Right ventricle myocardium superior (tissue), 1 donor: ENCODE data around the gene INKA1. TPM values are rescaled to one million over a fixed set of nuclear protein-coding genes. Genes with fewer than 3 reads are reported as not detected.
"Not testable (repeated sequence)": the region's sequence is repeated elsewhere in the genome, so short reads cannot be mapped to it uniquely, and the experiment has no call there.

Experiments
- ATAC-seq: fragments of 200-7000 bp; cut with Tn5 transposase; one replicate; pipeline ENCODE4 v1.9.1; 2020; ENCODE audit warnings: mild to moderate bottlenecking; ENCODE audit not compliant: poor library complexity
- DNase-seq: peaks from one replicate; pipeline ENCODE4 v3.0.0-alpha.2; 2020
- intact Hi-C: fragments of 100-400 bp; cut with DNase I; formaldehyde crosslinking; loops from one replicate; pipeline ENCODE4 v1.11.2; 2022
- long read RNA-seq: library from polyadenylated mRNA; unstranded; transcript quantifications from one replicate; pipeline ENCODE4 v2.0.0, GENCODE V29; 2021
- total RNA-seq: library from RNA; stranded (reverse); fragmentation: NEBNext Ultra II Directional; extraction: Animal tissue kit (Norgen Biotek cat#: 25700); gene quantifications from one replicate; pipeline ENCODE4 v1.2.1, GENCODE V29; 2021
- donor health status: DM: no; HTN: yes; CAD: no; lungs with severe emphysema.

INKA1 gene
- 2.9 TPM for total RNA-seq
- long read RNA-seq, partial matches to known transcripts = 2 of 4 reads
- long read RNA-seq, other reads (novel, unspliced or antisense) = 0 of 4 reads

- DNase-seq (peak; percentile 95), ATAC-seq (peak; percentile 89)
- intact Hi-C loops = loop anchor here (1.0 to 5.0 kb wide), 2 partner anchors 36 to 99 kb away; partner anchors contain the start of gene MST1R
Observed at GRCh38 chr3:49802719-49803464, at the start of gene INKA1. TSS of gene INKA1 (plus strand) at chr3:49803261. CDS start at chr3:49803393, 132 bp downstream.

GRCh38 chr3:49754536-49754935 is 48.5 kb upstream of the INKA1 start:
- DNase-seq = no peak
- intact Hi-C loops = no loop called here
- ATAC-seq = no peak

DNA sequence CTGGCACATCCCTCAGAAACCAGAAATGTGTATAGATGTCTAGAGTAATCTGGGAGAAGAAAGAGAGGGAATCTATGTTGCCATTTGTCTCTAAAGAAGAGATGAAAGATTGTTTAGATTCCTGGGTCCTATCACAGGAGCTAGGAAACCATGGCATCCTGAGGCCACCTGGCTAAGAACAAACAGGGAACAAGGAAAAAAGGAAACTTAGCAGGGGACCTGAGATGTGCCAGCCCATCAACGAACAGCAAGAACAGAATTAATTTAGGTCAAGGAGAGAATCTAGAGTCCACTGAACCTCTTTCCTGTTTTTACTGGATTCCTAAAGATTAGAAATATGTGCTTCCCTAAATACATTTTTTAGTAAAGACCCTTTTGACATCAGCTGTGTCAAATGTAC is 47.0 kb upstream of the INKA1 start:
- ATAC-seq (no peak), DNase-seq (no peak)

GRCh38 chr3:49757197-49757596 is 45.9 kb upstream of the INKA1 start:
- intact Hi-C loops = no loop called here
- no peak for DNase-seq
- ATAC-seq = no peak

More for the DNA sequence above, 47.0 kb upstream of the INKA1 start:
- intact Hi-C loops = no loop called here

DNA sequence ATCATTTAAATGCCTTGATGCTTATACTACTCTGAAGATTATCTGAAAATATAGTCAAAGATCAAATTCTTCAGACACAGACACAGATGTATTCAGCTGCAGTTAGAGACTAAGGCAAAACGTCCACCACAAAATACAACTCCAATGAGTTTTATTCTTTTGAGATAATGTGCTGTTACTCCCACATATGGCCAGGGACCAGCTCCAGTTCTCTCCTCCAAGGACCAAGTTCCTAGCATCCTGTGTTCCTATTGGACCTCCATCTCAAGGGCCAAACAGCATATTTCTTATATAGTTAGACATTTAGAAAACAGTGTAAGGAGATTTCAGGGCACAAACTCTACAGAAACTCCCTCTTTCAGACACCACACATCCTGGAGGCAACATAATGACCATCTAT is 43.8 kb upstream of the INKA1 start:
- no peak for ATAC-seq
- intact Hi-C loops = no loop called here

DNA sequence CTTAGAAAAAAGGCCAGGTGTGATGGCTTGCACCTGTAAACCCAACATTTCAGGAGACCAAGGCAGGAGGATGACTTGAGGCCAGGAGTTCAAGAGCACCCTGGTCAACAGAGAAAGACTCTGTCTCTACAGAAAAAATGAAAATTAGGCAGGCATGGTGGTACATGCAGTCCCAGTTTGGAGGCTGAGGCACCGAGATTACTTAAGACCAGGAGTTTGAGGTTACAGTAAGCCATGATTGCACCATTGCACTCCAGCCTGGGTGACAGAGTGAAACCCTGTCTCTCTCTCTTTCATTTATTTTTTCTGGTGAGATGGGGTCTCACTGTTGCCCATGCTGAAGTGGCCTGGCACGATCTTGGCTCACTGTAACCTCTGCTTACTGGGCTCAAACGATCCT is 41.4 kb upstream of the INKA1 start:
- no peak for DNase-seq
- no peak for ATAC-seq
- intact Hi-C loops = no loop called here

More for the DNA sequence above, 43.8 kb upstream of the INKA1 start:
- DNase-seq = no peak

- intact Hi-C loops = no loop called here
- ATAC-seq = no peak
- DNase-seq = no peak
Observed at GRCh38 chr3:49763981-49764380, 39.1 kb upstream of the INKA1 start.

DNA sequence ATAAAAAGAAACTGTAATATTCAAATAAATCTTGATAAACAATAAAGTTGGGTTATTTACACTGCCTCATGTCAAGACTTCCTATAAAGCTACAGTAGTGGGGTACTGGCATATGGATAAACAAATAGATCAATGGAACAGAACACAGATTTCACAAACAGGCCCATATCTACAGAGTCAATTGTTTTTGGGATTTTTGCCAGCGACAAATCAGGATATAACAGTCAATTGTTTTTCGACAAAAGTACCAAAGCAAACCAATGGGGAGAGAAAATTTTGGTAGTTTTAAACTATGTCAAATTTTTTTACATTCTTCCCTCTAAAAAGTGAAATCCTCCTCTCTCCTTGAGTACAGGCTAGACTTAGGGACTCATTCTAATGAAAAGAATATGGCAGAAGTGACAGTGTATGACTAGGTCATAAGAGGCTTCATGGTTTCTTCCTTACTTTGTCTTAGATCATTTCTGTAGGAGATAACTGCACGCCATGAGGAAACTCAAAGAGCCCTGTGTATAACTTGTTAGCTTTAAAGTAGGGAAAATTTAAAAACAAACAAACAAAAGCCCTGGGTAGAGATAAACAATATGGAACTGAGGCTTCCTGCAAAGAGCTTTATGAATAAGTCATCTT is 33.7 kb upstream of the INKA1 start:
- DNase-seq = no peak
- ATAC-seq = no peak
- intact Hi-C loops = no loop called here

DNA sequence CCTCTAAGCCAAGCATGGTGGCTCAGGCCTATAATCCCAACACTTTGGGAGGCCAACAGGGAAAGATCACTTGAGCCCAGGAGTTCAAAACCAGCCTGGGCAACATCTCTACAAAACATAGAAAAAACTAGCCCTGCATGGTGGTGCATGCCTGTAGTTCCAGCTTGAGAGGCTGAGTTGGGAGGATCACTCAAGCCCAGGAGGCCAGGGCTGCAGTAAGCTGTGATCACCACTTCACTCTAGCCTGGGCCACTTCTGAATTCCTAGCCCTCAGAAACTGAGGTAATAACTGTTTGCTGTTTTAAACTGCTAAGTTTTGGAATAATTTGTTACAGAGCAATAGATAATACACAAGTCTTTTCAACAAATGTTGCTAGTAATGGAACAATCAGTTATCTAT is 33.1 kb upstream of the INKA1 start:
- intact Hi-C loops = no loop called here
- no peak for ATAC-seq
- DNase-seq = no peak

GRCh38 chr3:49771340-49771938 is 31.6 kb upstream of the INKA1 start:
- intact Hi-C loops = no loop called here
- DNase-seq (no peak), ATAC-seq (no peak)

GRCh38 chr3:49772703-49773102 is 30.4 kb upstream of the INKA1 start:
- intact Hi-C loops = no loop called here
- ATAC-seq (no peak), DNase-seq (no peak)

DNA sequence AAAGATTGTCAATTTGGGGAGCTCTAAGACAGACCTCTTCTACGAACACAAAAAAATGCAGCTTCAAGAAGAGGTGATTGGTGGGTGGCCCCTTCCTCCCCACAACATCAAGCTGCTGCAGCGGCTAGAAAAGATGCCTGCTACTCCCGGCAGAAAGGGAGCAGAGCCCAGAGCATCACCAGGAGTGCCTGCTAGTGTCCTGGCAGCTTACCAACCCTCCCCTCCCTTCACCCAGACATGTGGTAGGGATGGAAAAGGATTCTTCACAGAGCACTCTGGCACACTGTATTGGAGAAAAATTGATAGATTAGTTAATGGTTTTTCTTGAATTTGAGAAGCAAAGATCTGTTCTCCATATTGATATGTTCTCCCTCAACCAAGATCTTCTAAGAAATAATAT is 27.5 kb upstream of the INKA1 start:
- peak; percentile 45 for ATAC-seq
- DNase-seq = no peak
- intact Hi-C loops = no loop called here

DNA sequence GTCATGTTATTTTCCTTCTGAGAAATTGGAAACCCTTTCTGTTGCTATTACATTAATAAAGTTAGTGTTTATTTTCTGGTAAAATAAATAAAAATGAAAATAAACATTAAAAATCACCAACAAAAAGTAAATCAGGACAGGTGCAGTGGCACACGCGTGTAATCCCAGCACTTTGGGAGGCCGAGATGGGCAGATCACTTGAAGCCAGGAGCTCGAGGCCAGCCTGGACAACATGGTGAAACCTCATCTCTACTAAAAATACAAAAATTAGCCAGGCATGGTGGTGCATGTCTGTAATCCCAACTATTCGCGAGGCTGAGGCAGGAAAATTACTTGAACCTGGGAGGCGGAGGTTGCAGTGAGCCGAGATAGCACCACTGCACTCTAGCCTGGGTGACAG is 27.0 kb upstream of the INKA1 start:
- DNase-seq, ATAC-seq, intact Hi-C loops: not testable (repeated sequence)

DNA sequence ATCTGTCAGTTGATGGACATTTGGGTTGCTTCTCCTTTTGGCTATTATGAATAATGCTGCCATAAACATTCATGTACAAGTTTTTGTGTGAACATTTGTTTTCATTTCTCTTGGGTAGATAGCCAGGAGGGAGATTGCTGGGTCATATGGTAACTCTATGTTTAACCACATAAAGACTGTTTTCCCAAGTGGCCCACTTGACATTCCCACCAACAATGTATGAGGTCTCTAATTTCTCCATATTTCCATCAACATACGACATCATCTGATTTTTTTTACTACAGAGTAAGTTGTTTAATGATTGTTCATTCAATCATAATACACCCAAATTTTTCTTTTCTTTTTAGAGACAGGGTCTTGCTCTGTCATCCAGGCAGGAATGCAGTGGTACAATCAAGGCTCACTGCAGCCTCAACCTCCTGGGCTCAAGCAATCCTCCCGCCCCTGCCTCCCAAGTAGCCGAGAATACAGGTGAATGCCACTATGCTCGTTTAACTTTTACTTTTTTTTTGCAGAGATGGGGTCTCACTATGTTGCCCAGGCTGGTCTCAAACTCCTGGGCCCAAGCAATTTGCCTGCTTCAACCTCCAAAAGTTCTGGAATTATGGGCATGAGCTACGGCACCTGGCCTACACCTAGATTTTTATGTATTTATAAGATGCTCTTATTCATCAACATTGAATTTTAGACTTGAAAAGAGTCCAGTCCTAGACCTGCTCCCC is 23.5 kb upstream of the INKA1 start:
- intact Hi-C loops = no loop called here
- no peak for ATAC-seq
- no peak for DNase-seq

- ATAC-seq = no peak
- DNase-seq = no peak
- intact Hi-C loops = no loop called here
Observed at GRCh38 chr3:49780080-49780974, 22.7 kb upstream of the INKA1 start.

DNA sequence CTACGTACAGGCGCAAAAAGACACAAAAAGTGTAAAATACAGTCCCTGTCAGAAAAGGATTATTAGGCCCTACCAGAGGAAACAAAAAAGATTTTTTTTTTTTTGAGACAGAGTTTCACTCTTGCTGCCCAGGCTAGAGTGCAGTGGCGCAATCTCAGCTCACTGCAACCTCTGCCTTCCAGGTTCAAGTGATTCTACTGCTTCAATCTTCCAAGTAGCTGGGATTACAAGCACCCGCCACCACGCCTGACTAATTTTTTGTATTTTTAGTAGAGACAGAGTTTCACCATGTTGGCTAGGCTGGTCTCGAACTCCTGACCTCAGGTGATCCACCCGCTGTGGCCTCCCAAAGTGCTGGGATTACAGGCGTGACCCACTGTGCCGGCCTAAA is 22.1 kb upstream of the INKA1 start:
- intact Hi-C loops, DNase-seq, ATAC-seq: not testable (repeated sequence)

DNA sequence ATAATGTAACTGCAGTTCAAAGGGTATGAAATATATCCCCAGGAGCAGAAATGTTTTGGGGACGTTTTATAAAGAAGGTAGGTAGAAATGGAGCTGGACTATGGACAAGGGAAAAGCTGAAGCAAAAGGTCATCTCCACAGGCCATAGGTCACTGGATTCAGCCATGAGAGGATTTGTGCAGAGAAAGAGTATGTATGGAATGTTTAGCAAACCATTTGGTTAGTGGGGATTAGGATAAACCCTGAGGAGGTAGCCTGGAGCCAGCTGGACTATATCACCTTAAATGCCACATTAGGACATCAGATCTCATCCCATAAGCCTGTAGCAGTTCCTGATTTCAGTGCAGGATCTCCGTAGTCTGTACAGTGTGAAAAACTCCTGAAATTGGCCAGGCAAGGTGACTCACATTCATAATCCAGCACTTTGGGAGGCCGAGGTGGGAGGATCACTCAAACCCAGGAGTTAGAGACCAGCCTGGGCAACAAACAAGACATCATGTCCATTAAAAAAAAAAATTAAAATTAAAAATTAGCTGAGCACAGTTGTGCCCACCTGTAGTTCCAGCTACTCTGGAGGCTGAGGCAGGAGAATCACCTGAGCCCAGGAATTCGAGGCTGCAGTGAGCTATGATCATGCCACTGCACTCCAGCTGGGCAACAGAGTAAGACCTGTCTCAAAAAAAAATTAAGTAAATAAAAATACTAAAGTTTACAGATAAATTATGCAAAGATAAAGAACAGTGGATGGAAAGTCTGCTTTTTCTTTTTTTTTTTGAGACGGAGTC is 21.5 kb upstream of the INKA1 start:
- no peak for DNase-seq
- intact Hi-C loops = no loop called here
- ATAC-seq = no peak
